HFFc6 (cell line): ENCODE measurements around the gene ACTN1. TPM values are rescaled to one million over a fixed set of nuclear protein-coding genes. Genes with fewer than 3 reads are reported as not detected.
"Not testable (repeated sequence)": the region's sequence is repeated elsewhere in the genome, so short reads cannot be mapped to it uniquely, and the experiment has no call there.

Experiments used
- DNase-seq: peaks from one replicate; pipeline ENCODE4 v3.0.0-alpha.2; 2018
- H3K27ac Mint-ChIP-seq: 2 replicates; pipeline ENCODE4 v1.8.0; 2020; ENCODE audit warnings: mild to moderate bottlenecking, mixed read lengths
- H3K27me3 Mint-ChIP-seq: 2 replicates; pipeline ENCODE4 v1.8.0; 2021; ENCODE audit warnings: mild to moderate bottlenecking, moderate library complexity, mixed read lengths; ENCODE audit not compliant: insufficient read depth
- H3K36me3 Mint-ChIP-seq: 2 replicates; pipeline ENCODE4 v1.8.0; 2021; ENCODE audit warnings: low read depth, mixed read lengths
- H3K4me1 Mint-ChIP-seq: 2 replicates; pipeline ENCODE4 v1.8.0; 2020; ENCODE audit warnings: low read depth, mixed read lengths
- H3K4me3 Mint-ChIP-seq: 2 replicates; pipeline ENCODE4 v1.8.0; 2020; ENCODE audit warnings: mild to moderate bottlenecking, moderate library complexity, mixed read lengths
- H3K9me3 Mint-ChIP-seq: 2 replicates; pipeline ENCODE4 v1.8.0; 2020; ENCODE audit warnings: mild to moderate bottlenecking, mixed read lengths
- CTCF ChIP-seq: fragments of 200-600 bp; sonication (generic); IDR thresholded peaks from 2 replicates; pipeline ENCODE4 v1.5.0; 2021; ENCODE audit warnings: antibody characterized with exemption, mild to moderate bottlenecking
- total RNA-seq, 6 experiments: library from RNA; stranded (reverse); fragmentation: NEBNext Ultra II Directional; extraction: Animal tissue kit (Norgen Biotek cat#: 25700); gene quantifications; 2 replicates in 1 of 6; 3 replicates in 5 of 6; pipeline ENCODE4 v1.2.3, GENCODE V29; 2021

The ACTN1 gene
- total RNA-seq, 6 experiments from 2014 or later, result 749 to 847 (median 825) TPM

- H3K9me3 Mint-ChIP-seq, result no peaks in the 10 kb centered on the region; the same call in 1 of the 2 replicates
- no peak for DNase-seq
- H3K4me3 Mint-ChIP-seq, result peak overlapping the region; percentile 28; the same call in 1 of the 2 replicates
- peaks cover 12% of the 10 kb centered on the region for H3K36me3 Mint-ChIP-seq
- H3K4me1 Mint-ChIP-seq, result no peaks in the 10 kb centered on the region
- TF ChIP-seq CTCF, result no peak
- H3K27me3 Mint-ChIP-seq, result peaks cover 11% of the 10 kb centered on the region
- H3K27ac Mint-ChIP-seq, result peak overlapping the region; percentile 26; the same call in 1 of the 2 replicates
Measured at GRCh38 chr14:68854421-68854820, 124.7 kb downstream of the ACTN1 start.

GRCh38 chr14:68853749-68854148 lies 125.4 kb downstream of the ACTN1 start:
- H3K27me3 Mint-ChIP-seq, result peaks cover 7% of the 10 kb centered on the region
- H3K9me3 Mint-ChIP-seq, result no peaks in the 10 kb centered on the region
- H3K4me3 Mint-ChIP-seq, result no peak overlapping the region
- peaks cover 12% of the 10 kb centered on the region for H3K36me3 Mint-ChIP-seq
- no peak overlapping the region for H3K27ac Mint-ChIP-seq
- no peaks in the 10 kb centered on the region for H3K4me1 Mint-ChIP-seq
- no peak for DNase-seq
- TF ChIP-seq CTCF, result no peak

DNA sequence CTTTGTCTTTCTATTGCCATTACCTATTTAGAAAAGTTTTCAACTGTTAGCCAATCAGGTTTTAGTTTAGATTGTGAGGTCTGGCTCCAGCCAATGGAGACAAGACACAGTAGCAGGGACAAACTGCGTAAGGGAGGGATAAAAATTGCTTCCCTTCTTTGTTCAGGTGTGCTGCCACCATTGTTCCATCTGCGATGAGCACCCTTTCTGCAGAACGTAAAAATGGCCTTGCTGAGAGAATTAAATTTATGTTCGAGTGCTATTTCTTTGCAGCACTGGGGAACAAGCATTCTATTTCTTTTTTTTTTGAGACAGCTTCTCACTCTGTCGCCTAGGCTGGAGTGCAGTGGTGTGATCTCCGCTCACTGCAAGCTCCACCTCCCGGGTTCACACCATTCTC lies 126.6 kb downstream of the ACTN1 start:
- H3K27me3 Mint-ChIP-seq, DNase-seq, H3K4me1 Mint-ChIP-seq, H3K27ac Mint-ChIP-seq, H3K9me3 Mint-ChIP-seq, H3K4me3 Mint-ChIP-seq: not testable (repeated sequence)
- peaks cover 12% of the 10 kb centered on the region for H3K36me3 Mint-ChIP-seq

GRCh38 chr14:68851078-68851477 lies 128.0 kb downstream of the ACTN1 start:
- peaks cover 4% of the 10 kb centered on the region for H3K27me3 Mint-ChIP-seq
- H3K4me3 Mint-ChIP-seq, result no peak overlapping the region

DNA sequence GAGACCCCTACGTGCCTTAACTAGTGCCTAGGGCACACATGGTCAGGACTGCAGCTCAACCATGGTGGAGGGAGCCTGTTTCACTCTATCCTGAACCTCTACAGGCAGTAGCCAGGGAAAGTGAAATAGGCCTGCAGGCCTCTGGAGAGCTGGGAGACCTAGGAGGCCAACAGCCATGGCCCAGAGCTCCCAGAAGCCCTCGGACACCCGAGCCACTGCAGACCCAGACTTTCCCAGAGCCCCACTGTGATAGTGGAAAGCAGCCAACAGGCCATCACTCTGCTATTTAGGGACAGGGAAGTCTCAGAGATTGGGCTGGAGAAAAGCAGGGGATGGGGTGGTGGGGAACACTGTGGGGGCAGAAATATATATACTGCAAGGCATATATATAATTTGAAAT lies 129.7 kb downstream of the ACTN1 start:
- Mint-ChIP-seq H3K4me3 (no peak overlapping the region), H3K27ac (no peak overlapping the region), H3K4me1 (no peaks in the 10 kb centered on the region; the same call in 1 of the 2 replicates), H3K27me3 (no peaks in the 10 kb centered on the region; the same call in none of the 2 replicates), H3K9me3 (no peaks in the 10 kb centered on the region), H3K36me3 (peaks cover 10% of the 10 kb centered on the region)
- no peak for DNase-seq
- no peak for TF ChIP-seq CTCF

More at GRCh38 chr14:68851078-68851477, 128.0 kb downstream of the ACTN1 start:
- Mint-ChIP-seq H3K4me1 (no peaks in the 10 kb centered on the region), H3K36me3 (peaks cover 12% of the 10 kb centered on the region), H3K9me3 (no peaks in the 10 kb centered on the region), H3K27ac (no peak overlapping the region)
- no peak for TF ChIP-seq CTCF
- DNase-seq, result no peak

DNA sequence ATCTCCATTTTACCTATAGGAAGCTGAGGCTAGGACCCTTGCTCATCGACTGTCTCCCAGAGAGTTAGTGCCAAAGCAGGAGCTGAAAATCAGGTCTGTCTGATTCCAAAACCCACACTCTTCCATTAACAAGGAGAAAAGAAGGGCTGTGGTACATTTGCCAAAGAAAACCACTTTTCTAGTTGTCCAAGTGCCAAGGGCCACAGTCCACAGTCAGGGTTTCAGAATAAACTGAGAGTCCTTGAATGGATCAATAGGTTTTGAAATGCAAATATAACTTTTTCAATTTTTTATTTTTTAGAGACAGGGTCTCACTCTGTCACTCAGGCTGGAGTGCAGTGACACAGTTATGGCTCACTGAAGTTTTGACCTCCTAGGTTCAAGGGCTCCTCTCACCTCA lies 130.8 kb downstream of the ACTN1 start:
- no peaks in the 10 kb centered on the region for H3K9me3 Mint-ChIP-seq
- H3K27me3 Mint-ChIP-seq, result peaks cover 2% of the 10 kb centered on the region
- no peak overlapping the region for H3K4me3 Mint-ChIP-seq
- no peak for TF ChIP-seq CTCF
- DNase-seq, result no peak
- peaks cover 9% of the 10 kb centered on the region for H3K4me1 Mint-ChIP-seq
- no peak overlapping the region for H3K27ac Mint-ChIP-seq
- H3K36me3 Mint-ChIP-seq, result peaks cover 7% of the 10 kb centered on the region

DNA sequence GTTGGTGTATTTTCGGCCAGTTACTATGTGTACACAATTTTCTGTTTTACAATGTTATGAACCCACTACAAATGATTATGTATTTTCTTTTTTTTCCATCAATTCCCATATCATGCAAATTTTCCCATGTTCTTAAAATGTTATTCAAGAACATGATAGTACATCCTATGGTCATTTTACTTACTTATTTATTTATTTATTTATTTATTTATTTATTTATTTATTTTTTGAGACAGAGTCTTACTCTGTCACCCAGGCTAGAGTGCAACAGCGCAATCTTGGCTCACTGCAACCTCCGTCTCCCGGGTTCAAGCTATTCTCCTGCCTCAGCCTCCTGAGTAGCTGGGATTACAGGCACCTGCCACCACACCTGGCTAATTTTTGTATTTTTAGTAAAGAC lies 131.5 kb downstream of the ACTN1 start:
- not testable (repeated sequence) for H3K27me3 Mint-ChIP-seq, H3K36me3 Mint-ChIP-seq, H3K9me3 Mint-ChIP-seq

More for the DNA sequence above, 131.5 kb downstream of the ACTN1 start:
- H3K4me1 Mint-ChIP-seq, result peaks cover 11% of the 10 kb centered on the region
- DNase-seq, H3K4me3 Mint-ChIP-seq, H3K27ac Mint-ChIP-seq: not testable (repeated sequence)
